Upper lobe of left lung (tissue), 4 donors: ENCODE results near the gene LMTK3.
"Not testable (repeated sequence)": the region's sequence is repeated elsewhere in the genome, so short reads cannot be mapped to it uniquely, and the experiment has no call there.

Source experiments
- CTCF ChIP-seq, 6 experiments: fragments of 450-650 bp in 4 of 6; fragments of 200-600 bp in 2 of 6; sonication (generic) in 2 of 6; IDR thresholded peaks; one replicate each; pipeline ENCODE4 v1.5.1; 2016 to 2019; ENCODE audit warnings: antibody characterized with exemption in 6 of 6
- POLR2A ChIP-seq, 4 donors: fragments of 450-650 bp; IDR thresholded peaks; one replicate each; pipeline ENCODE4 v1.5.1; 2016 to 2017; ENCODE audit warnings: antibody characterized with exemption in 4 of 4, mild to moderate bottlenecking in 2 of 4

- not testable (repeated sequence) for TF ChIP-seq CTCF, POLR2A (IDR thresholded peaks at IDR 0.05)
Observed at GRCh38 chr19:48538057-48538456, 26.4 kb upstream of the LMTK3 start.
